GM18520 (cell line): ENCODE results near the gene CBLC.
A peak's percentile ranks its signal among the peaks of the same experiment; 100 is the strongest.
"Not testable (repeated sequence)": the region's sequence is repeated elsewhere in the genome, so short reads cannot be mapped to it uniquely, and the experiment has no call there.

Experiments used
- ATAC-seq: cut with Tn5 transposase; IDR thresholded peaks from one replicate; pipeline ENCODE4 v1.9.1; 2021; ENCODE audit not compliant: unreplicated experiment

Gene CBLC

GRCh38 chr19:44765033-44765948, 12.4 kb upstream of the CBLC start:
- ATAC-seq, result no peak

GRCh38 chr19:44765949-44766335, 11.7 kb upstream of the CBLC start:
- no peak for ATAC-seq

- ATAC-seq, result no peak
Observed at GRCh38 chr19:44767295-44768180, 10.2 kb upstream of the CBLC start.

- peak; percentile 87 for ATAC-seq
Observed at GRCh38 chr19:44770550-44771257, 7.0 kb upstream of the CBLC start.

- not testable (repeated sequence) for ATAC-seq
Observed at GRCh38 chr19:44772144-44772543, 5.5 kb upstream of the CBLC start.

- no peak for ATAC-seq
Observed at GRCh38 chr19:44772959-44773358, 4.7 kb upstream of the CBLC start.

GRCh38 chr19:44775676-44776240, 1.9 kb upstream of the CBLC start:
- ATAC-seq, result no peak

- ATAC-seq, result no peak
Observed at GRCh38 chr19:44776402-44777096, 1.1 kb upstream of the CBLC start.

- ATAC-seq, result no peak
Observed at GRCh38 chr19:44779150-44779549, 1.5 kb downstream of the CBLC start.

GRCh38 chr19:44781694-44782093, 4.0 kb downstream of the CBLC start:
- not testable (repeated sequence) for ATAC-seq

GRCh38 chr19:44782729-44783128, 5.0 kb downstream of the CBLC start:
- no peak for ATAC-seq

- no peak for ATAC-seq
Observed at GRCh38 chr19:44783545-44783944, 5.9 kb downstream of the CBLC start.

GRCh38 chr19:44785271-44785670, 7.6 kb downstream of the CBLC start:
- ATAC-seq, result no peak

GRCh38 chr19:44785993-44786392, 8.3 kb downstream of the CBLC start:
- no peak for ATAC-seq

- no peak for ATAC-seq
Observed at GRCh38 chr19:44788971-44789370, 11.3 kb downstream of the CBLC start.

- no peak for ATAC-seq
Observed at GRCh38 chr19:44789943-44790483, 12.3 kb downstream of the CBLC start.

GRCh38 chr19:44792281-44792680, 14.6 kb downstream of the CBLC start:
- ATAC-seq, result no peak

- ATAC-seq, result no peak
Observed at GRCh38 chr19:44794610-44795009, 16.9 kb downstream of the CBLC start.

GRCh38 chr19:44795398-44795987, 17.8 kb downstream of the CBLC start:
- no peak for ATAC-seq

- ATAC-seq, result no peak
Observed at GRCh38 chr19:44796701-44797115, 19.0 kb downstream of the CBLC start.
